ENCODE data around the gene FASLG. TPM values are rescaled to one million over a fixed set of nuclear protein-coding genes. Genes with fewer than 3 reads are reported as not detected.

The FASLG gene
- total RNA-seq, 4 donors from 2014 or later, result 0.33 TPM; not detected in 3

- Histone ChIP-seq H3K4me1 (no peaks in the 10 kb centered on the region), H3K36me3 (no peaks in the 10 kb centered on the region), H3K9me3 (no peaks in the 10 kb centered on the region), H3K27ac (replicated peaks in 1 of 4) (no peak overlapping the region), H3K4me3 (no peak overlapping the region), H3K27me3 (no peaks in the 10 kb centered on the region)
- 86% methylated on average over 3 of the region's 3 CpGs for WGBS
- TF ChIP-seq EP300 (IDR thresholded peaks at IDR 0.05), result no peak
- no peak for TF ChIP-seq POLR2AphosphoS5 (IDR thresholded peaks at IDR 0.05)
- no peak for TF ChIP-seq CTCF (IDR thresholded peaks at IDR 0.05)
- TF ChIP-seq POLR2A (IDR thresholded peaks at IDR 0.05; ENCODE audit: low read depth), result no peak
- intact Hi-C loops (cut with DNase I), result no loop called here
- DNase-seq (ENCODE audit: extremely low spot score), result no peak
These were observed 10.1 kb downstream of the FASLG start for GRCh38 chr1:172669011-172669410.

- Histone ChIP-seq H3K4me3 (no peak overlapping the region), H3K27me3 (no peaks in the 10 kb centered on the region), H3K27ac (replicated peaks in 1 of 4) (no peak overlapping the region), H3K4me1 (no peaks in the 10 kb centered on the region), H3K9me3 (no peaks in the 10 kb centered on the region), H3K36me3 (no peaks in the 10 kb centered on the region)
- 86% methylated on average over 4 of the region's 4 CpGs for WGBS
- intact Hi-C loops (cut with DNase I), result no loop called here
- DNase-seq (ENCODE audit: extremely low spot score), result peak; percentile 57
- TF ChIP-seq EP300 (IDR thresholded peaks at IDR 0.05) (no peak), CTCF (IDR thresholded peaks at IDR 0.05) (no peak)
These were observed 11.4 kb downstream of the FASLG start for GRCh38 chr1:172670316-172670715.

GRCh38 chr1:172670791-172671190 is 11.9 kb downstream of the FASLG start:
- intact Hi-C loops (cut with DNase I), result no loop called here
- Histone ChIP-seq H3K27me3 (no peaks in the 10 kb centered on the region), H3K4me3 (no peak overlapping the region), H3K9me3 (no peaks in the 10 kb centered on the region), H3K27ac (replicated peaks in 1 of 4) (no peak overlapping the region), H3K36me3 (no peaks in the 10 kb centered on the region), H3K4me1 (no peaks in the 10 kb centered on the region)
- WGBS, result 69% methylated on average over 4 of the region's 4 CpGs
- no peak for TF ChIP-seq POLR2AphosphoS5 (IDR thresholded peaks at IDR 0.05)
- no peak for TF ChIP-seq POLR2A (IDR thresholded peaks at IDR 0.05; ENCODE audit: low read depth)
- no peak for TF ChIP-seq CTCF (IDR thresholded peaks at IDR 0.05)
- TF ChIP-seq EP300 (IDR thresholded peaks at IDR 0.05), result no peak
- no peak for DNase-seq (ENCODE audit: extremely low spot score)

- Histone ChIP-seq H3K27ac (replicated peaks in 1 of 4) (no peak overlapping the region), H3K4me1 (no peaks in the 10 kb centered on the region), H3K9me3 (no peaks in the 10 kb centered on the region), H3K27me3 (no peaks in the 10 kb centered on the region), H3K36me3 (no peaks in the 10 kb centered on the region), H3K4me3 (no peak overlapping the region)
- intact Hi-C loops (cut with DNase I), result no loop called here
- TF ChIP-seq CTCF (IDR thresholded peaks at IDR 0.05) (no peak), EP300 (IDR thresholded peaks at IDR 0.05) (no peak)
- no peak for DNase-seq (ENCODE audit: extremely low spot score)
These were observed 12.7 kb downstream of the FASLG start for GRCh38 chr1:172671591-172671990.

- no peaks in the 10 kb centered on the region for H3K9me3 ChIP-seq
- no peak for DNase-seq (ENCODE audit: extremely low spot score)
- no peak for TF ChIP-seq CTCF (IDR thresholded peaks at IDR 0.05)
- no peak overlapping the region for H3K27ac ChIP-seq (replicated peaks in 1 of 4)
- no peak overlapping the region for H3K4me3 ChIP-seq
- WGBS, result 76% methylated on average over 2 of the region's 2 CpGs
- no peaks in the 10 kb centered on the region for H3K4me1 ChIP-seq
- H3K27me3 ChIP-seq, result no peaks in the 10 kb centered on the region
- intact Hi-C loops (cut with DNase I), result no loop called here
- no peaks in the 10 kb centered on the region for H3K36me3 ChIP-seq
These were observed 13.8 kb downstream of the FASLG start for GRCh38 chr1:172672720-172673119.
